Measurements from ENCODE around the gene ANO8. TPM values are rescaled to one million over a fixed set of nuclear protein-coding genes. Genes with fewer than 3 reads are reported as not detected.

Gene ANO8
- total RNA-seq, 1 experiment from 2014 or later: 21.9 TPM

DNA sequence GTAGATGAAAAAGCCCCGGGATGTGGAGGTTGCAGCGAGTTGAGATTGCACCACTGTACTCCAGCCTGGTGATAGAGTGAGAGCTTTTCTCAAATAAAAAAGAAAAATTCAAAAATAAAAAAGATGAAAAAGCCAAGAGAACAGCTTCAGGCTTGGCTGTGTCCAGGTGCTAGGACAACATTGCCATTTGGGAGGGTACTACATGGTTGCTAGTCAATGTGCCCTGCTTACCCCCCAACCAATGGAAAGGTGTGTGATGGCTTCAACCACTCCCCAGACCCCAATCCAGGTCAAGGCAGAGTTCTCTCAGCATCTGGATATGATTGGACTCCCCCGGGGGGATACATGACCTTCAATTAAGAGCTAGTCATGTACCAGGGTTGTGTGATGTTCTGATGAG is 55.2 kb downstream of the ANO8 start:
- H4K8ac ChIP-seq (replicated peaks; ENCODE audit: insufficient read length, low read depth, low read length): no peak overlapping the region
- H3K27me3 ChIP-seq (ENCODE audit: insufficient read depth, low read length): no peaks in the 10 kb centered on the region; the same call in 1 of the 2 replicates
- H2BK15ac ChIP-seq (ENCODE audit: low read depth, low read length): no peak overlapping the region
- H3K27me3 Mint-ChIP-seq (ENCODE audit: low read depth): peaks cover 7% of the 10 kb centered on the region
- peaks cover 4 to 5% of the 10 kb centered on the region in 2 experiments; a peak in 2 of 4 replicates for H3K4me1 Mint-ChIP-seq
- no peak overlapping the region for H3K56ac ChIP-seq (ENCODE audit: insufficient read length, low read depth, low read length)
- H2BK20ac ChIP-seq (ENCODE audit: low read depth, low read length, poor library complexity, severe bottlenecking): no peak overlapping the region
- DNase-seq: no peak
- no peak overlapping the region for H3K14ac ChIP-seq (ENCODE audit: insufficient read depth, low read length)
- H2AK5ac ChIP-seq (ENCODE audit: insufficient read length, low read length): no peak overlapping the region
- no peak overlapping the region for H2BK120ac ChIP-seq (ENCODE audit: low read depth, low read length, poor library complexity, severe bottlenecking)
- H3T11ph ChIP-seq (ENCODE audit: low read length): no peak overlapping the region
- no peak overlapping the region for H3K27ac ChIP-seq (ENCODE audit: insufficient read length, low read depth, low read length)
- no peaks in the 10 kb centered on the region for H3K9me3 ChIP-seq (ENCODE audit: control insufficient read depth, low read depth, low read length)
- H2BK5ac ChIP-seq (ENCODE audit: insufficient read length, low read length): no peak overlapping the region
- H3K36me3 Mint-ChIP-seq (ENCODE audit: insufficient read depth in 1 of 3, low read depth in 3 of 3): peaks cover 44 to 52% (median 50%) of the 10 kb centered on the region in 3 experiments
- peaks cover 4% of the 10 kb centered on the region for H4K20me1 ChIP-seq (ENCODE audit: control insufficient read depth, insufficient read depth, insufficient read length)
- H4K5ac ChIP-seq (ENCODE audit: insufficient read length, low read depth, low read length): no peak overlapping the region
- H2BK12ac ChIP-seq (ENCODE audit: insufficient read length, low read depth, low read length): no peak overlapping the region
- H3K23ac ChIP-seq (ENCODE audit: insufficient read length, low read depth, low read length): no peak overlapping the region
- TF ChIP-seq CTCF (conservative IDR thresholded peaks at IDR 0.05): no peak
- no peak overlapping the region for H3K4me2 ChIP-seq (ENCODE audit: insufficient read depth, insufficient read length, low read length)
- no peak overlapping the region for H3K4me3 Mint-ChIP-seq
- no peak overlapping the region for H3K9ac ChIP-seq (ENCODE audit: extremely low read depth, insufficient read length, low read length)
- no peak overlapping the region for H3K18ac ChIP-seq (ENCODE audit: insufficient read length, low read depth, low read length)
- H2AFZ ChIP-seq (ENCODE audit: low read length): no peak overlapping the region
- H3K4me1 ChIP-seq (ENCODE audit: insufficient read depth, low read length): no peaks in the 10 kb centered on the region
- no CpG with 5 or more reads among the region's 3 CpGs for WGBS (ENCODE audit: extremely low coverage, insufficient read length, low lambda C conversion rate)
- H3K79me2 ChIP-seq (ENCODE audit: insufficient read depth, low read length): no peaks in the 10 kb centered on the region
- no peak overlapping the region for H3K27ac Mint-ChIP-seq
- H4K91ac ChIP-seq (ENCODE audit: insufficient read length, low read depth, low read length): no peak overlapping the region
- H3K23me2 ChIP-seq (ENCODE audit: insufficient read length, low read depth, low read length, poor library complexity, severe bottlenecking): peaks cover 7% of the 10 kb centered on the region
- no peak overlapping the region for H3K4ac ChIP-seq (ENCODE audit: low read depth, low read length)
- H3K9me3 Mint-ChIP-seq: no peaks in the 10 kb centered on the region; a peak in 1 of 5 replicates
- no peaks in the 10 kb centered on the region for H3K79me1 ChIP-seq (ENCODE audit: insufficient read depth, low read depth, low read length, poor library complexity, severe bottlenecking)
